Measurements from ENCODE around the gene PRDM11. TPM values are rescaled to one million over a fixed set of nuclear protein-coding genes. Genes with fewer than 3 reads are reported as not detected.

PRDM11 gene
- total and polyA plus RNA-seq, 3 experiments from 2014 or later, result 3.1 to 7.7 (median 5.6) TPM

DNA sequence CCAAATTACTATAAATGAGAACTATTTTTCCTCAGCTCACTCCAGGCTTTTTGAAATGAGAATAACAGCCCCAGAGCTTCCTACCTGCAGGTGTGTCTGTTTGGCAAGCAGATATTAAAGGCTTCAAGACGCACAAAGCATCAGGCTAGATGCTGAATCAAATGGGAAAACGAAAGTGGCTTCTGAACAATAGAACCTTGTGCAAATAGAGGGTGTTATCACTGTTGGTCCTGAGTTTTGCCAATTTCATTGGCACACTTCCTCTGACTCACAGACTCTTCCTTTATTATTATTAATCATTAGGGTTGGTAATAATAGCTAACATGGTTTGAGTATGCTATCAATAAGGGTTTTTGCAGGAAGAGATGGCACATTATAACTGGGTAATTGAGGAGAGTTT lies 126.3 kb downstream of the PRDM11 start:
- no peaks in the 10 kb centered on the region for H3K36me3 Mint-ChIP-seq

DNA sequence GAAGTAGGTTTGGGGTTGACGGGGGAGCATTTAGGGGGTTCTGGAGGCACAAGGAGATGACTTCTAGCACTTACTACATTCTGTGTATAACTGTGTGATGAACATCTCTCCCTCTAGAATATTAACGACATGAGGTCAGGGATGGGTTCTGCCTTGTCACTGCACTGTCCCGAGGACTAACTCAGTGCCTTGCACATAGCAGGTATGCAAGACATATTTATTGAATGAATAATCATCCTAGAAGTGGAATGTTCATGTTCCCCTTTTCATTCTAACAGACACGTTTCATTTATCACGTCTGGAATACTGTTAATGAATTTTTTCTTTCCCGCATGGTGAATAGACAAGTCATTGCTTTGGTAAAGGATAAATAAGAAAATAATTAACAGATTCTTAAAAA lies 127.1 kb downstream of the PRDM11 start:
- DNase-seq, result no peak
- CTCF ChIA-PET, result no interaction called here
- H3K27me3 Mint-ChIP-seq, result peaks cover 40 to 72% of the 10 kb centered on the region in 2 donors
- H3K9me3 ChIP-seq (ENCODE audit: low read length), result no peaks in the 10 kb centered on the region
- H3K4me1 ChIP-seq (ENCODE audit: insufficient read depth, low read length), result no peaks in the 10 kb centered on the region
- no peak overlapping the region for H3K4me3 Mint-ChIP-seq
- no peak overlapping the region for H3K4me3 ChIP-seq (ENCODE audit: low read length)
- H3K27ac Mint-ChIP-seq, result no peak overlapping the region
- H3K36me3 ChIP-seq (ENCODE audit: insufficient read depth, low read length), result no peaks in the 10 kb centered on the region
- peaks cover 0 to 2% (median 2%) of the 10 kb centered on the region in 5 donors for H3K9me3 Mint-ChIP-seq
- no peaks in the 10 kb centered on the region for H3K4me1 Mint-ChIP-seq
- POLR2A ChIA-PET, result no interaction called here
- no peaks in the 10 kb centered on the region for H3K36me3 Mint-ChIP-seq
- H3K27me3 ChIP-seq (ENCODE audit: insufficient read depth, low read length, poor library complexity, severe bottlenecking), result peaks cover 4% of the 10 kb centered on the region
- no peak overlapping the region for H3K27ac ChIP-seq (ENCODE audit: low read depth, low read length)

More for the DNA sequence above, 126.3 kb downstream of the PRDM11 start:
- DNase-seq, result no peak
- no peak overlapping the region for H3K27ac Mint-ChIP-seq
- H3K27me3 Mint-ChIP-seq, result peaks cover 42 to 71% of the 10 kb centered on the region in 2 donors
- H3K9me3 Mint-ChIP-seq, result peaks cover 0 to 2% (median 2%) of the 10 kb centered on the region in 5 donors
- Histone ChIP-seq H3K4me1 (ENCODE audit: insufficient read depth, low read length) (no peaks in the 10 kb centered on the region), H3K27ac (ENCODE audit: low read depth, low read length) (no peak overlapping the region), H3K36me3 (ENCODE audit: insufficient read depth, low read length) (no peaks in the 10 kb centered on the region), H3K27me3 (ENCODE audit: insufficient read depth, low read length, poor library complexity, severe bottlenecking) (peaks cover 10% of the 10 kb centered on the region), H3K9me3 (ENCODE audit: low read length) (no peaks in the 10 kb centered on the region), H3K4me3 (ENCODE audit: low read length) (no peak overlapping the region)
- no peaks in the 10 kb centered on the region for H3K4me1 Mint-ChIP-seq
- H3K4me3 Mint-ChIP-seq, result no peak overlapping the region
- POLR2A ChIA-PET, result no interaction called here
- CTCF ChIA-PET, result no interaction called here

DNA sequence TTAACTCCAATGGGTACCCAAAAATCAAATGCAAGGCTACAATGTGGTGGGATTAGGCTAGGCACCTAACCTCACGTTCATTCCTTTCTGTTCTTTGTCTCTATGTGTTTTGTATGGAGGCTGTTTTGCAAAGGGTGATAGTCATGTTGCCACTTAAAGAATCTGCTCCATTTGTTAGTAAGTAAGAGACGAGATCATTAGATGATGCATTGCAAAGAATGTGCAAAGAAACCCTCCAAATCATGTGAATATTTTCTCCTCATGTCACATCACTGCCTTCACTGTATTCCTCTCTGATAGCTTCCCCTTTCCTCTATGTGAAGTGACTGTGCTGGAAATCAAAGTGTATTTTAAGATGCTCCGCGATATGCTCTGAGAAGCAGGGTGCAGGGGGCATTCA lies 127.8 kb downstream of the PRDM11 start:
- Mint-ChIP-seq H3K36me3 (no peaks in the 10 kb centered on the region), H3K4me3 (no peak overlapping the region), H3K4me1 (no peaks in the 10 kb centered on the region), H3K9me3 (peaks cover 0 to 2% (median 2%) of the 10 kb centered on the region in 5 donors), H3K27me3 (peaks cover 37 to 69% of the 10 kb centered on the region in 2 donors), H3K27ac (no peak overlapping the region)
- DNase-seq, result no peak
- CTCF ChIA-PET, result no interaction called here
- no peaks in the 10 kb centered on the region for H3K27me3 ChIP-seq (ENCODE audit: insufficient read depth, low read length, poor library complexity, severe bottlenecking)
- H3K27ac ChIP-seq (ENCODE audit: low read depth, low read length), result no peak overlapping the region
- no peak overlapping the region for H3K4me3 ChIP-seq (ENCODE audit: low read length)
- no peaks in the 10 kb centered on the region for H3K9me3 ChIP-seq (ENCODE audit: low read length)
- no peaks in the 10 kb centered on the region for H3K36me3 ChIP-seq (ENCODE audit: insufficient read depth, low read length)
- POLR2A ChIA-PET, result no interaction called here
- H3K4me1 ChIP-seq (ENCODE audit: insufficient read depth, low read length), result no peaks in the 10 kb centered on the region

DNA sequence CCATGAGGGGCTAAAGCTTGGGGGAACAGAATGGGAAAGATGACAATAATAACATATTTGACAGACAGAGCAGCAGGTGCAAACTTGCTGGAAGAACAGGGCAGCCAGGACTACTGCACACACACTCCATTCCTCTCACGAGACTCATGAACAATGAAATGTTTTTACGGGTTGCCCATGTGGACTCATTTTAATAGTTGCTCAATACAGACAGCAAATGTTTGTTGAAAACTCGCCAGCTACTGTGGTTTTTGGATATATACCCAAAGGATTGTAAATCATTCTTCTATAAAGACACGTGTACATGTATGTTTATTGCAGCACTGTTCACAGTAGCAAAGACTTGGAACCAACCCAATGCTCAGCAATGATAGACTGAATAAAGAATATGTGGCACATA lies 129.4 kb downstream of the PRDM11 start:
- DNase-seq, result no peak
- Histone ChIP-seq H3K27ac (ENCODE audit: low read depth, low read length) (no peak overlapping the region), H3K9me3 (ENCODE audit: low read length) (no peaks in the 10 kb centered on the region), H3K4me1 (ENCODE audit: insufficient read depth, low read length) (no peaks in the 10 kb centered on the region), H3K27me3 (ENCODE audit: insufficient read depth, low read length, poor library complexity, severe bottlenecking) (no peaks in the 10 kb centered on the region), H3K4me3 (ENCODE audit: low read length) (no peak overlapping the region), H3K36me3 (ENCODE audit: insufficient read depth, low read length) (no peaks in the 10 kb centered on the region)
- peaks cover 0 to 11% (median 6%) of the 10 kb centered on the region in 5 donors for H3K9me3 Mint-ChIP-seq
- H3K27me3 Mint-ChIP-seq, result peaks cover 36 to 71% of the 10 kb centered on the region in 2 donors
- ChIA-PET CTCF (no interaction called here), POLR2A (no interaction called here)
- peak overlapping the region in 1 of 8 donors; percentile 35 for H3K27ac Mint-ChIP-seq
- H3K4me3 Mint-ChIP-seq, result no peak overlapping the region
- no peaks in the 10 kb centered on the region for H3K36me3 Mint-ChIP-seq
- H3K4me1 Mint-ChIP-seq, result no peaks in the 10 kb centered on the region

DNA sequence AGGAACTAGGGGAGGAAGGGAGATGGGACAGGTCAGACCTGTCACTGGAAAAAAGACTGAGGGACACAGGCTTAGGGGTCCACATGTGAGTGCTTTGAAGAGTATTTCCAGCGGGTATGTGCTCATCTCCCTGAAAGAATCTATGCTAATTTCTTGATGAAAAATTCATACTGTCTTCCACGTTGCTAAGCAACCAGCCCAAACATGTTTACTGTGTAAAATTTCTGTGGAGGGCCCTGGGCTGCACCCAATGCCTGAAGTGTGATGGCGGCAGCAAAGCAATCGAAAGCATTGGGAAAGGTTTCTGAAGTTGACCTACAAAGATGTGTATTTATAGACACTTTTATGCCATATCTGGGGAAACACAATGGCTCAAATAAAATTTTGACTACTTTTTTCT lies 132.3 kb downstream of the PRDM11 start:
- ChIA-PET CTCF (no interaction called here), POLR2A (no interaction called here)

DNA sequence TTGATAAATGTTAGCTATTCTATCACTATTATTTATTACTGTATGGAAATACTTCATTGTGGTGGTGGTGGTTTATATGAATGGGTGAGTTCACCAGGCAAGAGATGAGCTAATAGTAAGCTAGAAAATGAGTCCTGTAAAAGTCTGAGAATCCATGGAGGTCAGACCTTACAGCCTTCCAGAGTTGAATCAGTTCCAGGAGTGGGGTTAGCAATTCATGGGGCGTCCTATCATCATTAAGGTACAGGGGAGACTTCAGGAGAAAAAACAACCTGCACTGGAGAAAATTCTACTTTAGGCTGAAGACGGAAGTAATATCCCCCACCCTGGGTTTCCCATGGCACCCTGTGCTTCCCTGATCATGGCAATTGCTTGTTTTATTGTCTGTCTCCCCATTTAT lies 133.2 kb downstream of the PRDM11 start:
- H3K4me3 ChIP-seq (ENCODE audit: low read length), result no peak overlapping the region
- Mint-ChIP-seq H3K27me3 (peaks cover 22 to 67% of the 10 kb centered on the region in 2 donors), H3K36me3 (no peaks in the 10 kb centered on the region), H3K4me1 (no peaks in the 10 kb centered on the region), H3K4me3 (peak overlapping the region in 1 of 7 donors; percentile 2), H3K27ac (no peak overlapping the region), H3K9me3 (peaks cover 0 to 9% (median 3%) of the 10 kb centered on the region in 5 donors)
- ChIA-PET CTCF (no interaction called here), POLR2A (no interaction called here)
- H3K36me3 ChIP-seq (ENCODE audit: insufficient read depth, low read length), result no peaks in the 10 kb centered on the region
- DNase-seq, result no peak
- H3K4me1 ChIP-seq (ENCODE audit: insufficient read depth, low read length), result no peaks in the 10 kb centered on the region
- H3K27ac ChIP-seq (ENCODE audit: low read depth, low read length), result no peak overlapping the region
- H3K9me3 ChIP-seq (ENCODE audit: low read length), result no peaks in the 10 kb centered on the region
- H3K27me3 ChIP-seq (ENCODE audit: insufficient read depth, low read length, poor library complexity, severe bottlenecking), result peaks cover 4% of the 10 kb centered on the region

More for the DNA sequence above, 132.3 kb downstream of the PRDM11 start:
- Histone ChIP-seq H3K4me1 (ENCODE audit: insufficient read depth, low read length) (no peaks in the 10 kb centered on the region), H3K27me3 (ENCODE audit: insufficient read depth, low read length, poor library complexity, severe bottlenecking) (peaks cover 4% of the 10 kb centered on the region), H3K4me3 (ENCODE audit: low read length) (no peak overlapping the region), H3K36me3 (ENCODE audit: insufficient read depth, low read length) (no peaks in the 10 kb centered on the region), H3K9me3 (ENCODE audit: low read length) (no peaks in the 10 kb centered on the region), H3K27ac (ENCODE audit: low read depth, low read length) (no peak overlapping the region)
- Mint-ChIP-seq H3K4me1 (no peaks in the 10 kb centered on the region), H3K4me3 (no peak overlapping the region), H3K9me3 (peaks cover 0 to 9% (median 3%) of the 10 kb centered on the region in 5 donors), H3K36me3 (no peaks in the 10 kb centered on the region), H3K27me3 (peaks cover 26 to 65% of the 10 kb centered on the region in 2 donors), H3K27ac (no peak overlapping the region)
- no peak for DNase-seq

DNA sequence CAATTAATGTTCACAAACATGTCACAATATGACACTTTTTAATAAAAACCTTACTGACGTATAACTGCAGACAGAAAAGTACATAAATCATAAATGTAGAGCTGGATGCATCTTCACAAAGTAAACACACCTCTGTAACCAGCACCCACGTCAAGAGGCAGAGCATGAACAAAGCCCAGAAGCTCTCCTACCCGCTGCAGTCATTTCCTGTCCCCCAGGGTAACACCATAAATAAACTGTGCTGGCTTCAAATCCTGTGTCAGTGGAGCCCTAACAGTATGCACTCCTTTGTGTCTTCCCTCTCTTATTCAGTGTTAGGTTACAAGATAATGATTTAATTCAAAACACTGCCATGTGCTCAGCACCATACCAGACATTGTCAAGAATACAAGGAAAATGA lies 134.0 kb downstream of the PRDM11 start:
- H3K4me3 ChIP-seq (ENCODE audit: low read length), result no peak overlapping the region
- H3K27me3 ChIP-seq (ENCODE audit: insufficient read depth, low read length, poor library complexity, severe bottlenecking), result peaks cover 4% of the 10 kb centered on the region
- no peaks in the 10 kb centered on the region for H3K36me3 Mint-ChIP-seq
- no peaks in the 10 kb centered on the region for H3K36me3 ChIP-seq (ENCODE audit: insufficient read depth, low read length)
- POLR2A ChIA-PET, result no interaction called here
- H3K9me3 Mint-ChIP-seq, result peaks cover 0 to 9% (median 3%) of the 10 kb centered on the region in 5 donors
- no peak overlapping the region for H3K27ac Mint-ChIP-seq
- CTCF ChIA-PET, result no interaction called here
- peaks cover 23 to 65% of the 10 kb centered on the region in 2 donors for H3K27me3 Mint-ChIP-seq
- DNase-seq, result peak in 2 of 5 donors; percentile 6 to 30
- no peaks in the 10 kb centered on the region for H3K4me1 ChIP-seq (ENCODE audit: insufficient read depth, low read length)
- H3K27ac ChIP-seq (ENCODE audit: low read depth, low read length), result no peak overlapping the region
- H3K9me3 ChIP-seq (ENCODE audit: low read length), result no peaks in the 10 kb centered on the region
- H3K4me3 Mint-ChIP-seq, result no peak overlapping the region
- no peaks in the 10 kb centered on the region for H3K4me1 Mint-ChIP-seq

DNA sequence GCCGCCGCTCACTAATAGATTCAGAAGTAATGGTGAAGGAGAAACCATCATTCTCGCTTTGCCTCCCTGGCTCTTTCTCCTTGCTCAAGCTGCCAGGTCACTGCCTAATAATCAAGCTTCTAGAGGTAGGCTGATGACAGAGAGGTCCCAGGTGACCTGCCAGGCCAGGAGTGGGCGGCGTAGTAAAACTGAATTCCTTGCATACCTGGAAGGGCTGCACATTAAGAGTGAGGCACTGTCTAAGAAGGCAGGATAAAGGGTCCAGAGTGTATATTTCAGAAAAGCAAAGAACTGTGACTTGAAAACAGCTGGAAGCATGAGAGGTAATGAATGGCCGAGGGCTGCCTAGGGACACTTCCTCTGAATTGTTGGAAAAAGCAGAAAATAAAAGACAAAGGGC lies 135.6 kb downstream of the PRDM11 start:
- H3K36me3 ChIP-seq (ENCODE audit: insufficient read depth, low read length), result no peaks in the 10 kb centered on the region
- no peaks in the 10 kb centered on the region for H3K9me3 ChIP-seq (ENCODE audit: low read length)
- ChIA-PET POLR2A (no interaction called here), CTCF (interaction anchor here (1.3 kb wide), 1 partner anchor 171 kb away, joined by 5 read pairs; no protein-coding TSS in a partner anchor)
- H3K27me3 Mint-ChIP-seq, result peaks cover 22 to 67% of the 10 kb centered on the region in 2 donors
- no peaks in the 10 kb centered on the region for H3K4me1 Mint-ChIP-seq
- H3K27ac Mint-ChIP-seq, result no peak overlapping the region
- H3K4me3 ChIP-seq (ENCODE audit: low read length), result no peak overlapping the region
- H3K9me3 Mint-ChIP-seq, result peaks cover 0 to 9% (median 3%) of the 10 kb centered on the region in 5 donors
- peaks cover 13% of the 10 kb centered on the region for H3K27me3 ChIP-seq (ENCODE audit: insufficient read depth, low read length, poor library complexity, severe bottlenecking)
- no peak overlapping the region for H3K4me3 Mint-ChIP-seq
- no peak for DNase-seq
- no peaks in the 10 kb centered on the region for H3K36me3 Mint-ChIP-seq
- no peak overlapping the region for H3K27ac ChIP-seq (ENCODE audit: low read depth, low read length)
- no peaks in the 10 kb centered on the region for H3K4me1 ChIP-seq (ENCODE audit: insufficient read depth, low read length)
